B cell (primary cell): ENCODE measurements around the gene PRPF31. TPM values are rescaled to one million over a fixed set of nuclear protein-coding genes. Genes with fewer than 3 reads are reported as not detected.

Experiments
- ATAC-seq: fragments of 200-7000 bp; cut with Tn5 transposase; one replicate; pipeline ENCODE4 v1.10.0; 2021; ENCODE audit warnings: low read depth, mild to moderate bottlenecking, moderate number of reproducible peaks, moderate library complexity
- CTCF ChIA-PET: fragments of 350-600 bp; sonication (Branson Sonifier 250); formaldehyde crosslinking; loops from one replicate; lab custom pipeline; 2021; ENCODE audit warnings: antibody characterized with exemption, inconsistent platforms; lab: Charles Lee
- POLR2A ChIA-PET: fragments of 350-600 bp; sonication (Branson Sonifier 250); formaldehyde crosslinking; loops from one replicate; lab custom pipeline; 2021; ENCODE audit warnings: antibody characterized with exemption; lab: Charles Lee
- DNase-seq: peaks from one replicate; pipeline ENCODE4 v3.0.0; 2013
- H2AFZ ChIP-seq: 2 replicates; pipeline ENCODE4 v1.6.1; 2012; ENCODE audit warnings: mild to moderate bottlenecking, low read depth, low read length; ENCODE audit not compliant: insufficient read depth, poor library complexity, severe bottlenecking
- H3K27ac ChIP-seq, 2 donors: 1 replicate in 1 of 2; 2 replicates in 1 of 2; pipeline ENCODE4 v1.5.1; 2012 to 2013; ENCODE audit warnings: low read length in 2 of 2, mild to moderate bottlenecking in 2 of 2, moderate library complexity in 1 of 2
- H3K27me3 ChIP-seq, 4 experiments: fragments of 200-600 bp in 1 of 4; sonication (generic) in 1 of 4; replicated peaks in 1 of 4; 1 replicate in 2 of 4; 2 replicates in 2 of 4; pipeline versions ENCODE4 v1.6.1 to v1.7.0; 2013 to 2016; ENCODE audit warnings: low read length in 3 of 4, mild to moderate bottlenecking in 2 of 4, mixed read lengths in 1 of 4, moderate library complexity in 1 of 4; ENCODE audit not compliant: insufficient read depth in 4 of 4, control insufficient read depth in 3 of 4; ENCODE audit errors: control extremely low read depth in 1 of 4
- H3K36me3 ChIP-seq, 2 experiments: replicated peaks in 1 of 2; 1 replicate in 1 of 2; 2 replicates in 1 of 2; pipeline versions ENCODE4 v1.6.1 to v1.7.1; 2013; ENCODE audit warnings: low read length in 1 of 2; ENCODE audit not compliant: insufficient read depth in 2 of 2, control insufficient read depth in 1 of 2; ENCODE audit errors: control extremely low read depth in 1 of 2, extremely low read depth in 1 of 2
- H3K4me1 ChIP-seq, 2 donors: fragments of 200-600 bp in 1 of 2; sonication (generic) in 1 of 2; 1 replicate in 1 of 2; 2 replicates in 1 of 2; pipeline versions ENCODE4 v1.5.1 to v1.6.1; 2013 to 2017; ENCODE audit warnings: low read length in 2 of 2; ENCODE audit not compliant: control insufficient read depth in 2 of 2, insufficient read depth in 2 of 2
- H3K4me2 ChIP-seq: replicated peaks from 2 replicates; pipeline ENCODE3; 2012; ENCODE audit warnings: mild to moderate bottlenecking, low read depth, low read length; ENCODE audit not compliant: poor library complexity, severe bottlenecking
- H3K4me3 ChIP-seq, 5 experiments: fragments of 200-600 bp in 1 of 5; sonication (generic) in 1 of 5; 1 replicate in 3 of 5; 2 replicates in 2 of 5; pipeline versions ENCODE4 v1.5.1 to v1.7.0; 2011 to 2016; ENCODE audit warnings: low read length in 4 of 5, mild to moderate bottlenecking in 4 of 5, low read depth in 2 of 5, control low read depth in 1 of 5, moderate library complexity in 1 of 5; ENCODE audit not compliant: insufficient read depth in 1 of 5; ENCODE audit errors: control extremely low read depth in 1 of 5, extremely low read depth in 1 of 5
- H3K79me2 ChIP-seq: fragments of 200-600 bp; sonication (generic); one replicate; pipeline ENCODE4 v1.6.0; 2016; ENCODE audit warnings: low read length; ENCODE audit not compliant: control insufficient read depth, insufficient read depth
- H3K9ac ChIP-seq: fragments of 200-600 bp; sonication (generic); 2 replicates; pipeline ENCODE4 v1.6.1; 2017; ENCODE audit warnings: mild to moderate bottlenecking, low read length, moderate library complexity
- H3K9me3 ChIP-seq, 3 donors: one replicate each; pipeline versions ENCODE4 v1.6.1 to v1.7.1; 2013; ENCODE audit warnings: low read length in 2 of 3; ENCODE audit not compliant: control insufficient read depth in 2 of 3, insufficient read depth in 1 of 3; ENCODE audit errors: control extremely low read depth in 1 of 3
- H4K20me1 ChIP-seq: 2 replicates; pipeline ENCODE4 v1.6.0; 2012; ENCODE audit warnings: mild to moderate bottlenecking, low read length; ENCODE audit not compliant: insufficient read depth, control insufficient read depth, poor library complexity, severe bottlenecking
- H3K27ac Mint-ChIP-seq: one replicate; pipeline ENCODE4 v1.8.0; 2021; ENCODE audit warnings: mixed read lengths
- H3K27me3 Mint-ChIP-seq: one replicate; pipeline ENCODE4 v1.8.0; 2021; ENCODE audit warnings: mixed read lengths
- H3K4me1 Mint-ChIP-seq: one replicate; pipeline ENCODE4 v1.8.0; 2021; ENCODE audit warnings: mixed read lengths
- H3K4me3 Mint-ChIP-seq: one replicate; pipeline ENCODE4 v1.8.0; 2021; ENCODE audit warnings: mixed read lengths
- H3K9me3 Mint-ChIP-seq: one replicate; pipeline ENCODE4 v1.8.0; 2022; ENCODE audit warnings: mixed read lengths; ENCODE audit not compliant: insufficient read depth
- CTCF ChIP-seq: fragments of 200-600 bp; IDR thresholded peaks from one replicate; pipeline ENCODE4 v1.8.0; 2022; ENCODE audit warnings: antibody characterized with exemption, mild to moderate bottlenecking
- EZH2 ChIP-seq: IDR thresholded peaks from 2 replicates; pipeline ENCODE4 v1.6.1; 2012; ENCODE audit warnings: borderline replicate concordance, low read depth, mild to moderate bottlenecking, moderate library complexity, low read length; ENCODE audit not compliant: insufficient read depth, poor library complexity, severe bottlenecking
- WGBS: methylation state at CpG from one replicate; pipeline ENCODE4 v1.1.5; 2013; ENCODE audit warnings: missing lambda C conversion rate; ENCODE audit not compliant: insufficient coverage; 5-methylcytosine and 5-hydroxymethylcytosine counted together
- intact Hi-C: fragments of 100-400 bp; cut with micrococcal nuclease; formaldehyde crosslinking; loops from one replicate; pipeline ENCODE4 v1.10.0; 2022
- polyA minus RNA-seq: library from RNA; depleted of rRNA, polyadenylated mRNA; stranded (reverse); fragments of >200 nt; gene quantifications from 2 replicates; pipeline ENCODE4 v1.2.3, GENCODE V29; 2012
- polyA plus RNA-seq: library from polyadenylated mRNA; depleted of rRNA; stranded (reverse); fragments of >200 nt; gene quantifications from 2 replicates; pipeline ENCODE4 v1.2.3, GENCODE V29; 2012
- total RNA-seq, 2 donors: library from RNA; stranded (reverse); fragments of 120-200 nt in 1 of 2; gene quantifications; 1 replicate in 1 of 2; 2 replicates in 1 of 2; pipeline versions ENCODE4 v1.2.3 to v1.2.4, GENCODE V29; 2013 to 2022

The PRPF31 gene, protein sequence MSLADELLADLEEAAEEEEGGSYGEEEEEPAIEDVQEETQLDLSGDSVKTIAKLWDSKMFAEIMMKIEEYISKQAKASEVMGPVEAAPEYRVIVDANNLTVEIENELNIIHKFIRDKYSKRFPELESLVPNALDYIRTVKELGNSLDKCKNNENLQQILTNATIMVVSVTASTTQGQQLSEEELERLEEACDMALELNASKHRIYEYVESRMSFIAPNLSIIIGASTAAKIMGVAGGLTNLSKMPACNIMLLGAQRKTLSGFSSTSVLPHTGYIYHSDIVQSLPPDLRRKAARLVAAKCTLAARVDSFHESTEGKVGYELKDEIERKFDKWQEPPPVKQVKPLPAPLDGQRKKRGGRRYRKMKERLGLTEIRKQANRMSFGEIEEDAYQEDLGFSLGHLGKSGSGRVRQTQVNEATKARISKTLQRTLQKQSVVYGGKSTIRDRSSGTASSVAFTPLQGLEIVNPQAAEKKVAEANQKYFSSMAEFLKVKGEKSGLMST
- total RNA-seq (65.4 and 66.2 TPM in 2 replicates), polyA plus RNA-seq (61.2 and 62.4 TPM in 2 replicates), polyA minus RNA-seq (50.8 and 68.8 TPM in 2 replicates)
- total RNA-seq (2013) = 43.3 TPM

DNA sequence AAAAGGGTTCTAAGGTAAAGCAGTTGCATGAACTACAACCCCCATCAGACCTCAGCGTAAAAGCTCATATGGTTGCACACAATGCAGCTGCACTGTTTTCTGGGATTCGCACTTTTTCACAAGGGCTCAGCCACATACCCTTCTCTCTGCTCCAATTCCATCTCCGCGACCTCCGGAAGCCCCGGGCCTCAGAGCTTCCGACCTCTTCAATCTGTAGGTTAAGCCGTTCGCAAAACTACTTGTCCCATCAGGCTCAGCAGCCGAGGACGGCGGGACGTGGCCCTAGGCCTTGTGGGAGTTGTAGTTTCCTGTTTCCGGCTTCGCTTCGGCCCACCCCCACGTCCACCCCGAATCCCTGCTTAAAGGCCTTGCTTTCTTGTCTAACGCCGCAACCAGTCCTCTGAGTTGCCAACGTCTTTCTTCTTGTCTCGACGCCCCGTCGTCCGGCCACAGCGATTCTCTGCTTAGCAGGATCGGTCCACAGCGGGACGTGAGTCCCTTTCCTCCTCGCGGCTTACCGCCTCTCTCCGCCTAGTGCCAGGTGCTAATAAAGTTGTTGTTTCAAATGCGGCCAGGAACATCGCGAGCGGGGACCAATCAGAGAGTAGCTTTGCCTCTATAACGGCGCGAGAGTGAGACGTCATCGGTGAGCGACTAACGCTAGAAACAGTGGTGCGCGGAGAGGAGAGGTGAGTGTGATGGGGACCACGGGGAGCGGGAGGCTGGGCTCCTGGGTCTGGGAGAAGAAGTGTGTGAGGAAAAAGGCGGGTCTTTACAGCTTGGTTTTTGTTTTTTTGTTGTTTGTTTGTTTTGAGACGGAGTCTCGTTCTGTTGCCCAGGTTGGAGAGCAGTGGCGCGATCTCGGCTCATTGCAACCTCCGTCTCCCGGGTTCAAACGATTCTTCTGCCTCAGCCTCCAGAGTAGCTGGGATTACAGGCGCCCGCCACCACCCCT lies at the start of gene PRPF31, which contains the start of gene TFPT:
TSS of gene PRPF31 (plus strand) at position 646 of the 955 bp plus-strand sequence. CDS start 2,525 bp downstream, outside the sequence.
TSS of gene TFPT (minus strand) at position 549 of the 955 bp plus-strand sequence. CDS start at position 161, 388 bp downstream.
- Histone ChIP-seq H3K4me1 (peaks cover 14 to 25% of the 10 kb centered on the region in 2 donors), H4K20me1 (peaks cover 34% of the 10 kb centered on the region), H2AFZ (peak within 1 kb of the TSS; percentile 95), H3K36me3 (peaks cover 3 to 26% of the 10 kb centered on the region in 2 experiments), H3K27me3 (no peaks in the 10 kb centered on the region), H3K27ac (peak within 1 kb of the TSS; percentile 76 to 78), H3K9ac (peak within 1 kb of the TSS; percentile 77), H3K4me3 (peak within 1 kb of the TSS; percentile 71 to 86 (median 81)), H3K79me2 (peaks cover 51% of the 10 kb centered on the region), H3K4me2 (peak within 1 kb of the TSS; percentile 79), H3K9me3 (no peaks in the 10 kb centered on the region)
- peak within 1 kb of the TSS; percentile 87 for H3K27ac Mint-ChIP-seq
- no peaks in the 10 kb centered on the region for H3K27me3 Mint-ChIP-seq
- H3K4me1 Mint-ChIP-seq = peaks cover 31% of the 10 kb centered on the region
- H3K4me3 Mint-ChIP-seq = peak within 1 kb of the TSS; percentile 89
- no peaks in the 10 kb centered on the region for H3K9me3 Mint-ChIP-seq
- DNase-seq = peak; percentile 99
- CTCF ChIA-PET = interaction anchor here (0.6 to 2.4 kb wide), 3 partner anchors 13 to 66 kb away, joined by 3 to 8 read pairs (median 7); partner anchors contain the start of genes CNOT3 and NDUFA3
- WGBS = under 1% methylated on average over 59 of the region's 60 CpGs
- peak; percentile 93 for ATAC-seq
- intact Hi-C loops = loop anchor here (1.0 to 10.0 kb wide), 7 partner anchors 13 to 999 kb away; partner anchors contain the start of genes CNOT3, LENG1, MYADM and NDUFA3
- POLR2A ChIA-PET = interaction anchor here (0.7 to 2.3 kb wide), 8 partner anchors 13 to 1138 kb away, joined by 3 to 25 read pairs (median 5); partner anchors contain the start of genes CNOT3, LENG1, LENG8 and NDUFA3
- TF ChIP-seq CTCF (no peak), EZH2 (no peak)
